ENCODE results near the gene LMAN1.

The LMAN1 gene

GRCh38 chr18:59301929-59302328, 57.1 kb downstream of the LMAN1 start:
- Mint-ChIP-seq H3K4me1 (ENCODE audit: low read depth) (no peaks in the 10 kb centered on the region), H3K27me3 (peaks cover 26% of the 10 kb centered on the region), H3K9me3 (no peaks in the 10 kb centered on the region), H3K36me3 (ENCODE audit: low read depth) (no peaks in the 10 kb centered on the region), H3K27ac (no peak overlapping the region), H3K4me3 (no peak overlapping the region)

DNA sequence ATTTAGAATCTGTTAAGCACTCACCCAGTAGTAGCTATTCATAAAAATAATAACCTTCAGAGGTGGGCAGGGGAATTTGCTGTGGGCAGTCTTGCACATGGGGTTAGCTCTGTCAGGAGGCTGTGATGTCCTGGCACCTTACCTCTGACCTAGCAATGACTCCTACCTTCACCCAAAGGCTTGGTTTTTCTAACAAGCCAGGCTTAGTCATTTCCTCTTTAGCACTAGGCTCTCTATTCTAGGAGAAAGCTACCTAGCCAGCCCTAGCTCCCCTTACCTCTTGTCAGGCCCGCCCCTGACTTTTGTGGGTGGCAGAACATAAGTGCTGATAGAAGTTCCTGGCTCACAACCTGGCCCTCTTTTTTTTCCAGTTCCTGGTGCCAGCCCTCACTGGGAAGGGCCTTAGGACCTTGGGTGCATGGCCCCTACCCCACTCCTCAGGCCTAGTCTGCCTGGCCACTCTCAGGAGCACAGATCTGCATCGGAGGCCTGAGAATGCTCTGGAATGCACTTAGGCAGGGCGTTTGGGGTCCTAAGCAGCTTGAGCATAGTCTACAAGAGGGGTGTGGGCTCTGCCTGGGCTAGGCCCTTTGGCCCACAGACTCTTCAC, 58.3 kb downstream of the LMAN1 start:
- H3K27ac Mint-ChIP-seq = no peak overlapping the region
- H3K4me1 Mint-ChIP-seq (ENCODE audit: low read depth) = no peaks in the 10 kb centered on the region
- no peaks in the 10 kb centered on the region for H3K9me3 Mint-ChIP-seq
- H3K36me3 Mint-ChIP-seq (ENCODE audit: low read depth) = no peaks in the 10 kb centered on the region
- peaks cover 22% of the 10 kb centered on the region for H3K27me3 Mint-ChIP-seq
- H3K4me3 Mint-ChIP-seq = no peak overlapping the region

- Mint-ChIP-seq H3K27me3 (peaks cover 20% of the 10 kb centered on the region), H3K4me3 (no peak overlapping the region), H3K36me3 (ENCODE audit: low read depth) (no peaks in the 10 kb centered on the region), H3K27ac (no peak overlapping the region), H3K4me1 (ENCODE audit: low read depth) (no peaks in the 10 kb centered on the region), H3K9me3 (no peaks in the 10 kb centered on the region)
These were observed 60.2 kb downstream of the LMAN1 start for GRCh38 chr18:59298871-59299270.

GRCh38 chr18:59293317-59293716, 65.7 kb downstream of the LMAN1 start:
- Mint-ChIP-seq H3K36me3 (ENCODE audit: low read depth) (no peaks in the 10 kb centered on the region), H3K27ac (no peak overlapping the region), H3K27me3 (peaks cover 45% of the 10 kb centered on the region), H3K4me1 (ENCODE audit: low read depth) (no peaks in the 10 kb centered on the region), H3K9me3 (no peaks in the 10 kb centered on the region), H3K4me3 (no peak overlapping the region)

DNA sequence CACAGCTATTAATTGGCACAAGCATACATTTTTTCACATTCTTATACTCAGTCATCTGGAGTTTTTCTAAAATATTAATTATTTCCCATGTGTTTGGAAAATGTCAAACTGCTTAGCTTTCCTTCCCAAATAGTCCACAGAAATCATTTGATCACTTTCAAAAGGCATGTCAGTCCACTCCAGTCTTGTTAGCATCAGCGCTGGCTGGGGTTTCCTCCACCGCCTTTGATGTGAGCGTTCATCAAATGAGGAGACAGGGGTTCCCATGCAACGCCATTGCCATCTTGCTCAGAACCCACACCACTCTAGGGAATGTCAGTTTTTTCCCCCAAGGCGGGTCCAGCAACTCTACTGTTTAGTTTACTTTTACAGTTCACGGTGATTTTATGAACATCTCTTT, 72.7 kb downstream of the LMAN1 start:
- Mint-ChIP-seq H3K27me3 (peaks cover 60% of the 10 kb centered on the region), H3K4me1 (ENCODE audit: low read depth) (no peaks in the 10 kb centered on the region), H3K4me3 (no peak overlapping the region), H3K27ac (no peak overlapping the region), H3K9me3 (no peaks in the 10 kb centered on the region), H3K36me3 (ENCODE audit: low read depth) (no peaks in the 10 kb centered on the region)

- no peaks in the 10 kb centered on the region for H3K36me3 Mint-ChIP-seq (ENCODE audit: low read depth)
- H3K27me3 Mint-ChIP-seq = peaks cover 68% of the 10 kb centered on the region
These were observed 76.7 kb downstream of the LMAN1 start for GRCh38 chr18:59282341-59282740.

GRCh38 chr18:59279722-59280121, 79.3 kb downstream of the LMAN1 start:
- no peak overlapping the region for H3K4me3 Mint-ChIP-seq
- H3K36me3 Mint-ChIP-seq (ENCODE audit: low read depth) = no peaks in the 10 kb centered on the region
- no peaks in the 10 kb centered on the region for H3K4me1 Mint-ChIP-seq (ENCODE audit: low read depth)
- no peaks in the 10 kb centered on the region for H3K9me3 Mint-ChIP-seq
- peaks cover 72% of the 10 kb centered on the region for H3K27me3 Mint-ChIP-seq
- no peak overlapping the region for H3K27ac Mint-ChIP-seq

More at GRCh38 chr18:59282341-59282740, 76.7 kb downstream of the LMAN1 start:
- Mint-ChIP-seq H3K4me1 (ENCODE audit: low read depth) (no peaks in the 10 kb centered on the region), H3K4me3 (no peak overlapping the region), H3K27ac (no peak overlapping the region), H3K9me3 (no peaks in the 10 kb centered on the region)

DNA sequence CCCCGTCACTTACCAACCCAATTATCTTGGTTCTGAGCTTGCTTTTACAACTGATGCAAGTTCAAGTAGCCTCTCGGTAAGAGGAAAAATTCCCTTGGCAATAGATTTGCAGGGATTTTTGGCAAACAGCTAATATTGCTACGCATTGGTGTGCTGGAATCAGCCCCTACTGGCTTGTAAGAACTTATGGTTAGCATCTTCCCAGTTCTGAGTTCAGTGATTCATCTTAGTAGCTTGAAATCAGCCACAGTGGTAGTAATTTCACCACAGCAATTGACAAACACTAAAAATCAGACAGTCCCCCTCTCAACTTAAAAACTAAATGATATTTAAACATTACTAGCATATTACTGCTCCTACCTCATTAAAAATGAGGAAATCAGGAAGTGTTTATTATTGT, 79.9 kb downstream of the LMAN1 start:
- H3K27ac Mint-ChIP-seq = no peak overlapping the region
- H3K9me3 Mint-ChIP-seq = no peaks in the 10 kb centered on the region
- no peak overlapping the region for H3K4me3 Mint-ChIP-seq
- no peaks in the 10 kb centered on the region for H3K4me1 Mint-ChIP-seq (ENCODE audit: low read depth)
- no peaks in the 10 kb centered on the region for H3K36me3 Mint-ChIP-seq (ENCODE audit: low read depth)
- peaks cover 74% of the 10 kb centered on the region for H3K27me3 Mint-ChIP-seq

DNA sequence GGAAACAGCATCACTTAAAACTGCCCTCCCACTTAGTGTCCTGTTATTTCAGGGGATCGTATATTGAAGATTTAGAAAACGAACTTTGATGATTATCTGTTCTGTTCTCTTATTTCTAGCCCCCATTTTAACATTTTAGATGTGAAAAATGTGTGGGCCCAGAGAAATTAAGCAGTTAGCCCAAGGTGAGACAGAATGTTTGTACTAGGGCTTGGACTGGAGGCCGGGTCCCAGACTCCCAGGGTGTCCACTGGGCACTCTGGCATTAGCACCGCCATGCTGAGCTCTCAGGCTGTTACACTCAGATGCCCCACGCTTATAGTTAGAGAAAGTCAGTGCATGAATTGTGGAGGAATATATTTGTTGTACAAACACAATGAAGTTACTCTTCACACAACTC, 80.3 kb downstream of the LMAN1 start:
- Mint-ChIP-seq H3K36me3 (ENCODE audit: low read depth) (no peaks in the 10 kb centered on the region), H3K9me3 (no peaks in the 10 kb centered on the region), H3K27ac (no peak overlapping the region), H3K4me3 (no peak overlapping the region), H3K4me1 (ENCODE audit: low read depth) (peaks cover 3% of the 10 kb centered on the region), H3K27me3 (peaks cover 75% of the 10 kb centered on the region)
